ENCODE results near the gene SCUBE1.

DNA sequence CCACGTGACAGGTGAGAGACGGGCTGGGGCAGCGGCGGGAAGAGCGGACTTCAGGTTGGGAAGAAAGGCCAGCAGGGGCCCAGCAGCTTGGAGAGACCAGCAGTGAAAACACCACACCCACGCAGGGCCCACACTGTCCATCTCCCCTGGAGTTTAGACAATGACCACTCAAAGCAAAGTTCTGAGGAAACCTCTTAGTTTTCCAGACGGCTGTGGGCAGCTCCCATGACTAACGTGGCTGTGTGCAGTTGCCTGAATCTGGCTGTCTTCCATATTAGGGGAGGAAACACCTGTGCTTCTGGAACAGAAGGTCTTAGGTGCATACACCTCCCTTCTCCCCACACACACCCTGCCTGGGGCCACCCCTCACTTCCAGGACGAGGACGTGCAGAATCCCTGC is 85.6 kb downstream of the SCUBE1 start:
- TF ChIP-seq, protein P1, sequence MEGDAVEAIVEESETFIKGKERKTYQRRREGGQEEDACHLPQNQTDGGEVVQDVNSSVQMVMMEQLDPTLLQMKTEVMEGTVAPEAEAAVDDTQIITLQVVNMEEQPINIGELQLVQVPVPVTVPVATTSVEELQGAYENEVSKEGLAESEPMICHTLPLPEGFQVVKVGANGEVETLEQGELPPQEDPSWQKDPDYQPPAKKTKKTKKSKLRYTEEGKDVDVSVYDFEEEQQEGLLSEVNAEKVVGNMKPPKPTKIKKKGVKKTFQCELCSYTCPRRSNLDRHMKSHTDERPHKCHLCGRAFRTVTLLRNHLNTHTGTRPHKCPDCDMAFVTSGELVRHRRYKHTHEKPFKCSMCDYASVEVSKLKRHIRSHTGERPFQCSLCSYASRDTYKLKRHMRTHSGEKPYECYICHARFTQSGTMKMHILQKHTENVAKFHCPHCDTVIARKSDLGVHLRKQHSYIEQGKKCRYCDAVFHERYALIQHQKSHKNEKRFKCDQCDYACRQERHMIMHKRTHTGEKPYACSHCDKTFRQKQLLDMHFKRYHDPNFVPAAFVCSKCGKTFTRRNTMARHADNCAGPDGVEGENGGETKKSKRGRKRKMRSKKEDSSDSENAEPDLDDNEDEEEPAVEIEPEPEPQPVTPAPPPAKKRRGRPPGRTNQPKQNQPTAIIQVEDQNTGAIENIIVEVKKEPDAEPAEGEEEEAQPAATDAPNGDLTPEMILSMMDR (conservative IDR thresholded peaks at IDR 0.05; ENCODE audit: low read length): no peak
- TF ChIP-seq EZH2phosphoT487 (IDR thresholded peaks at IDR 0.05; ENCODE audit: borderline replicate concordance, low read depth, low read length): no peak
